Stimulated activated CD4-positive, alpha-beta T cell treated with anti-CD3 and anti-CD28 coated beads, Interleukin-12 subunit alpha, Interleukin-12 subunit beta, amount 100 ng/mL, for 4 hours (primary cell): ENCODE measurements around the gene TRAPPC3.
A peak's percentile ranks its signal among the peaks of the same experiment; 100 is the strongest.
"Not testable (repeated sequence)": the region's sequence is repeated elsewhere in the genome, so short reads cannot be mapped to it uniquely, and the experiment has no call there.

Experiments
- DNase-seq: peaks from one replicate; pipeline ENCODE4 v3.0.0-alpha.2; 2020

TRAPPC3 gene

DNA sequence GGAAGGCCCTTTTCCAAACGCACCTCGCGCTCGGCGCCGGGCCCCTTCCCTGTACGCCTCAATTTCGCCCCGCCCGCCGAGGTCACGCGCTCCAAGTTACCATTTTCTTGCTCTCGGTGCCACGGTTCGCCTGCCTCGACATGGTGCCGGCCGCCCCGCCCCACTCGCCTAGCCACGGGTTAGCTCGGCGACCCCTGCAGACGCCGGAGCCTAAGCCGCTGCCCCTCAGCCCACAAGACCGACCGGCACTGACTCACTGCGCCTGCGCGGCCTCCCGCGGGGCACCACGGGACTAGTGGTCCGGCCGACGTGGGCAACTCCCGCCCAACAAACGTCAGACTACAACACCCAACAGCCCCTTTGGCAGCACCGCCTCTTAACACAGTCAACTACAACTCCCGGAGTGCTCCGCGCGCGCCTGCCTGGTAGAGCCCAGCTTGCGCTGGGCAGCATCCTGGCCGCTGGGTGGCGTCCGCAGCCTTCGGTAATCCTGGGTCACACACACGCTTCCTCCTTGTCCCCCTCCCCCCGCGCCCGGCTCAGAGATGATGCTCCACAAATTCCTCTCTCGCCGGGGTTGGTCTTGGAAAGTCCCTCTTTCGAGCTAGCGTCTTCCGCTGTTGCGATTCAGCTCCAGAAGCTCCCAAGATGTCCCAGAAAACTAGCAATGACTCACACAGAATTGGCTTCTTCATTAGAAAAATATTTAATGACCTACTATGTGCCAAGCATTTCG is at the start of gene TRAPPC3:
TSS of gene TRAPPC3 (minus strand) at position 250 of the 736 bp plus-strand sequence. CDS start at position 142, 108 bp downstream.
- peak; percentile 99 for DNase-seq

GRCh38 chr1:36198641-36199040 is 49.4 kb upstream of the TRAPPC3 start:
- no peak for DNase-seq

DNA sequence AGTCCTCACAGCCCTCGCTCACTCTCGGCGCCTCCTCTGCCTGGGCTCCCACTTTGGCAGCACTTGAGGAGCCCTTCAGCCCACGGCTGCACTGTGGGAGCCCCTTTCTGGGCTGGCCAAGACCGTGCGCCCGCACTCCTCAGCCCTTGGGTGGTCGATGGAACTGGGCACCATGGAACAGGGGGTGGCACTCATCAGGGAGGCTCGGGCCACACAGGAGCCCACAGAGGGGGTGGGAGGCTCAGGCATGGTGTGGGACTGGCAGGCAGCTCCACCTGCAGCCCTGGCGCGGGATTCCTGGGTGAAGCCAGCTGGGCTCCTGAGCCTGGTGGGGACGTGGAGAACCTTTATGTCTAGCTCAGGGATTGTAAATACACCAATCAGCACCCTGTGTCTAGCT is 47.5 kb upstream of the TRAPPC3 start:
- DNase-seq = not testable (repeated sequence)

DNA sequence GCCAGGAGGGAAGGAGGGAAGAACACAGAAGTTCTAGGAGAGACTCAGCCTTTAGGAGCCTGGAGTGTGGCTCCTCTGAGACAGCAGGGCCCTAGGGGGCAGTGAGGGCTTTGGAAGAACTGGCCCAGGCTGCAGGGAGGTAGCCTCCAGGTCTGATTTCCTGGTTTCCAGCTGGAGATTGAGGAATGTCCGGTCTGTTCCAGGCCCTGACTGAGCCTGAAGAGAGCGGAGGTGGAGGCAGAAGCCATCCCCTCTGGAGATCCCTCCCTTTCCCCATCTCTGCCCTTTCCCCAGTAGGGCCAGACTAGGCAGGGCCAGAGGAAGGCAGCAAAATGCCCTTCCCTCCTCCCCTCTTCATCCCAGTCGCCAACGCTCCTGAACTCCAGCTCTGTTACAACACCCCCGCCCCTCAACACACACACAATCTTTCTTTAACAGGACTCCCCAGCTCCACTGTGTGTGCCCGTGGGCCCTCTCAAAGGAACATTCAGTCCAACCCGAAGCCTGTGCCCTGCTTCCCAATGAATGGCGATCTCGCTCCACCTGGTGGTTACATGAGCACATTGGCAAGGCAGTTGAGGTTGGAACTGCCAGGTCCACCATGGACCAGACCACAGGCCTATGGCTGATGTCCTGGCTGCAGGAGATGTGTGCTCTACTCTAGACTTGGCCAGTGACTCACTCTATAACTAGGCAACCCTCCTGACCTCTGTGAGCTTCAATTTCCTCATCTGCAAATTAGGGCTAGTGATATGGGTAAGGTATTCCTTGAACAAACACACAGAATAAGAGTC is 38.7 kb upstream of the TRAPPC3 start:
- peak; percentile 66 for DNase-seq

DNA sequence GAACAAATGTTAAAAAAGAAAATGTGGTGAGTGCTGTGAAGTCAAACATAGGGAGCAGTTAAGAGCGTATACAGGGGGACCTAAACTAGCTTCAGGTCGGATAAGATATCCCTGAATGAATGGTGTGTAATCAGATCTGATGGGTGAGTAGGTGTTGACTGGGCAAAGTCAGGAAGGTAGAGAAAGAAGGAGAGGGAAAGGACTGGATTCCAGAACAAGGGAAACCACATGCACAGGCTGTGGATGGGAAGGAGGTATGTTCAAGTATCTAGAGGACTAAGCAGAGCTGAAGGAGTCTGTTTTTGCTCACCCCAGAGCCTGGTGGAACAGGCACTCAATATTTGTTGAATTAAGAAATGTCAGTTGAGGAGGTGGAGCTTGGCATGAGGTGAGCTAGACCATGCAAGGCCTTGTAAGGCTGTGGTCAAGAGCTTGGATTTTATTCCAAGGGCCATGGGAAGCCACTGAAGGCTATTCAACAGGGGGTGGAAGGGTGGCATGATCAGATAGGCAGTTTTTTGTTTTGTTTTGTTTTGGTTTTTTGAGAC is 34.1 kb upstream of the TRAPPC3 start:
- no peak for DNase-seq

- no peak for DNase-seq
Measured at GRCh38 chr1:36182734-36183133, 33.4 kb upstream of the TRAPPC3 start.

DNA sequence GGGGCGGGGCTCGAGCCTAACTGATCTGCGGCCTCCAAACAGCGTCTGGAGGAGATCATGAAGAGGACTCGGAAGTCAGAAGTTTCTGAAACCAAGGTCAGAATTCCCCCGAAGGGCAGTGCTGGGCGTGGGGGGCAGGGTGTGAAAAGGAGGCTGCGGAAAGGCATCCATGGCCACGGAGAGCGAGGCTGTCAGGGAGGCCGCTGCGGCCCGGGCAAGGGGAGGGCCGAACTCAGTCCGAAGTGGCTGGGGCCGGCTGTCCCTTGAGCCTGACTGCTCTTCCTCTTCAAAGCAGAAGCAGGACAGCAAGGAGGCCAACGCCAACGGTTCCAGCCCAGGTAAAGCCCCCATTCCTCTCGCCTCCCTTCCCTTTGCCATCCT is 29.9 kb upstream of the TRAPPC3 start:
- no peak for DNase-seq

DNA sequence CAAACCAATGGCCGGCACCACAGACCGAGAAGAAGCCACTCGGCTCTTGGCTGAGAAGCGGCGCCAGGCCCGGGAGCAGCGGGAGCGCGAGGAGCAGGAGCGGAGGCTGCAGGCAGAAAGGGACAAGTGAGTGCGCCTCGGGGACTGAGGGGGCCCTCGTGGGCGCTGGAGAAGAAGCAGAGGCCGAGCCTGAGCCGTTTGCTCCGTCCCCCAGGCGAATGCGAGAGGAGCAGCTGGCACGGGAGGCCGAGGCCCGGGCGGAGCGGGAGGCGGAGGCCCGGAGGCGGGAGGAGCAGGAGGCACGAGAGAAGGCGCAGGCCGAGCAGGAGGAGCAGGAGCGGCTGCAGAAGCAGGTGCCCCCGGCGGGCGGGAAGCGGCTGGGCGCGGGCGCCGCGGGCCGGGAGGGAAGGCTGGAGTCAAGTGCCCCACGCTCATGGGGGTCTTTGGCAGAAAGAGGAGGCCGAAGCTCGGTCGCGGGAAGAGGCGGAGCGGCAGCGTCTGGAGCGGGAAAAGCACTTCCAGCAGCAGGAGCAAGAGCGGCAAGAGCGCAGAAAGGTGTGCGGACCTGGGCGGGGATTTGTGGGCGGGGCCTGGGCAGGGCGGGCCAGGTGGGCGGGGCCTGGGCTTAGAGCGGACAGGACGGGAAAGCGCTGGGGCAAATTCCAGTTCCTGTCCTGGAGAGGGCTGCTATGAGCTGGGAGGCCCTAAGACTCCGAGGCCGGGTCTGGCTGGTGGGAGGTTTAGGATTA is 29.4 kb upstream of the TRAPPC3 start:
- DNase-seq = no peak

GRCh38 chr1:36177589-36178431 is 28.5 kb upstream of the TRAPPC3 start:
- DNase-seq = no peak

DNA sequence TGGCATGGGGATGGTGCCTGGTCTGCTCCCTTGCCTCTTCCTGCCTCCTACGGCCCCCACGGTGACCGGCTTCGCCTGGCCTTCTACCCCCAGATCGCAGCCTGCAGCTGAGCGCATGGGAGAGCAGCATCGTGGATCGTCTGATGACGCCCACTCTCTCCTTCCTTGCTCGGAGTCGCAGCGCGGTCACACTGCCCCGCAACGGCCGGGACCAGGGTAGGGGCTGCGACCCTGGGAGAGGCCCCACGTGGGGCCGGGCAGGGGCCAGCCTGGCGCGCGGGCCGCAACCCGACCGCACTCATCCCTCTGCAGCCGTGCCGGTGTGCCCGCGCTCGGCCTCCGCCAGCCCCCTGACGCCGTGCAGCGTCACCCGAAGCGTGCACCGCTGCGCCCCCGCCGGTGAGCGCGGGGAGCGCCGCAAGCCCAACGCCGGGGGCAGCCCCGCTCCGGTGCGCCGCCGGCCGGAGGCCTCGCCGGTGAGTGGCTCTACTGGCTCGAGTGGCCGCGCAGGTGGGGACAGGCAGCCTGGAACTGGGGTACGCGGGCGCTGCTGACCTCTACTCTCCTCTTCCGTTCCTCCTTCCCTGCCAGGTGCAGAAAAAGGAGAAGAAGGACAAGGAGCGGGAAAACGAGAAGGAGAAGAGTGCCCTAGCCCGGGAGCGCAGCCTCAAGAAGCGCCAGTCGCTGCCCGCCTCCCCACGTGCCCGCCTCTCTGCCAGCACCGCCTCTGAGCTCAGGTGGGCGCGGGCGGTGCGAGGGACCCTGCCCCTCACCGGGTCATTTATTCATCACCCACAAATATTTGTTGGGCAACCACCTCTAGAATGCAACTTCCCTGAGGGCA is 27.0 kb upstream of the TRAPPC3 start:
- no peak for DNase-seq

GRCh38 chr1:36175137-36176095 is 26.1 kb upstream of the TRAPPC3 start:
- DNase-seq = no peak

GRCh38 chr1:36174713-36175112 is 25.4 kb upstream of the TRAPPC3 start:
- no peak for DNase-seq

GRCh38 chr1:36172983-36173382 is 23.7 kb upstream of the TRAPPC3 start:
- no peak for DNase-seq

- DNase-seq = no peak
Measured at GRCh38 chr1:36172017-36172747, 22.9 kb upstream of the TRAPPC3 start.

DNA sequence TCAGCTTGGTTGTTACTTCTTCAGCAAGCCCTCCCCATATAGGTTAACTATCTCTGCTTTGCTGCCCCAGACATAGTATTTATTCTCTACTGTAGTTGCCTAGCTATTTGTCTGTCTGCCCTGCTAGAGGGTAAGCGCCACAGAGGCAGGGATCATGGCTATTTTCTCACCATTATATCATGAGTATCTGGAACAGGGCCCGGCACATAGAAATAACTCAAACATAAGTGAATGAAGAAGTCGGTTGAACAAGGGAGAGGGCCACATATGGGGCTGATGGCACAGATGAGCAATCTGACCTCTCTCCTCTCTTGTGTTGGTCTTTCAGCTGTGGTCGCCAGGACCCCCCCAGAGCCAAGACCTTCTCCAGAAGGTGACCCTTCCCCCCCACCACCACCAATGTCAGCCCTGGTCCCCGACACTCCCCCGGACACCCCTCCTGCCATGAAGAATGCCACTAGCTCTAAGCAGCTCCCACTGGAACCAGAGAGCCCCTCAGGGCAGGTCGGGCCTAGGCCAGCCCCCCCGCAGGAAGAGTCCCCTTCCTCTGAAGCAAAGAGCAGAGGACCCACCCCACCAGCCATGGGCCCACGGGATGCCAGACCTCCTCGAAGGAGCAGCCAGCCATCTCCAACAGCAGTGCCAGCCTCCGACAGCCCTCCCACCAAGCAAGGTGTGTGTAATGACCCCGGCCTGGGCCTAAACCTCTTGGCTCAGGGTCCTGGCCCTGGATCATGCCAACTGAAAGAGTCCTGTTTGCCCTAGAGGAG is 21.5 kb upstream of the TRAPPC3 start:
- no peak for DNase-seq

GRCh38 chr1:36168514-36168913 is 19.2 kb upstream of the TRAPPC3 start:
- DNase-seq = no peak

- no peak for DNase-seq
Measured at GRCh38 chr1:36166938-36167905, 17.9 kb upstream of the TRAPPC3 start.
